HG03060 (cell line): ENCODE measurements around the gene NSMF.
"Not testable (repeated sequence)": the region's sequence is repeated elsewhere in the genome, so short reads cannot be mapped to it uniquely, and the experiment has no call there.

Source experiments
- ATAC-seq: cut with Tn5 transposase; IDR thresholded peaks from one replicate; pipeline ENCODE4 v1.9.1; 2021; ENCODE audit warnings: low read depth, moderate number of reproducible peaks; ENCODE audit not compliant: unreplicated experiment

Gene NSMF

GRCh38 chr9:137417161-137418021 is 41.7 kb downstream of the NSMF start:
- no peak for ATAC-seq

- no peak for ATAC-seq
These were observed 42.5 kb downstream of the NSMF start for GRCh38 chr9:137416563-137417151.

GRCh38 chr9:137416006-137416562 is 43.0 kb downstream of the NSMF start:
- ATAC-seq: no peak

DNA sequence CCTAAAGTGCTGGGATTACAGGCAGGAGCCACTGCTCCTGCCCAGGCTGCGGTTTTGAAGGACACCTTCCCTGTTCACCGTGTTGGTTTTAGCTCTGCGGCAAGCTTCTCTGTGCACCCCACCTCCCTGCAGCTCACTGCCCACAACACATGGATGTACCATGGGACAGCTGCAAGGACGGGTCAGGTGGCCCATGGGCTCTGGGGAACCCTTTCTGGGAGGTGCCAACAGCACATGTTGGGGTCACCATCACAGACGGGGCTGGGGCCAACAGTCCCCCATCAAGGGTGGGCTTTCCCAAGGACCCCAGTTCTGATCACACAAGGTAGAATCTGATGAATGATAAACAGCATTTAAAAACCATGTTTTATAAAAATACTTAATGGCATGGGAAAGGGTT is 43.7 kb downstream of the NSMF start:
- ATAC-seq: no peak

GRCh38 chr9:137412431-137412830 is 46.7 kb downstream of the NSMF start:
- no peak for ATAC-seq

GRCh38 chr9:137411645-137412380 is 47.3 kb downstream of the NSMF start:
- ATAC-seq: no peak

GRCh38 chr9:137411260-137411644 is 47.9 kb downstream of the NSMF start:
- no peak for ATAC-seq

GRCh38 chr9:137410891-137411249 is 48.3 kb downstream of the NSMF start:
- ATAC-seq: no peak

- ATAC-seq: not testable (repeated sequence)
These were observed 48.8 kb downstream of the NSMF start for GRCh38 chr9:137410236-137410890.

- ATAC-seq: no peak
These were observed 49.6 kb downstream of the NSMF start for GRCh38 chr9:137409515-137409914.

- ATAC-seq: no peak
These were observed 50.3 kb downstream of the NSMF start for GRCh38 chr9:137408651-137409405.

GRCh38 chr9:137407590-137408300 is 51.4 kb downstream of the NSMF start:
- no peak for ATAC-seq

- ATAC-seq: no peak
These were observed 52.1 kb downstream of the NSMF start for GRCh38 chr9:137406876-137407589.

DNA sequence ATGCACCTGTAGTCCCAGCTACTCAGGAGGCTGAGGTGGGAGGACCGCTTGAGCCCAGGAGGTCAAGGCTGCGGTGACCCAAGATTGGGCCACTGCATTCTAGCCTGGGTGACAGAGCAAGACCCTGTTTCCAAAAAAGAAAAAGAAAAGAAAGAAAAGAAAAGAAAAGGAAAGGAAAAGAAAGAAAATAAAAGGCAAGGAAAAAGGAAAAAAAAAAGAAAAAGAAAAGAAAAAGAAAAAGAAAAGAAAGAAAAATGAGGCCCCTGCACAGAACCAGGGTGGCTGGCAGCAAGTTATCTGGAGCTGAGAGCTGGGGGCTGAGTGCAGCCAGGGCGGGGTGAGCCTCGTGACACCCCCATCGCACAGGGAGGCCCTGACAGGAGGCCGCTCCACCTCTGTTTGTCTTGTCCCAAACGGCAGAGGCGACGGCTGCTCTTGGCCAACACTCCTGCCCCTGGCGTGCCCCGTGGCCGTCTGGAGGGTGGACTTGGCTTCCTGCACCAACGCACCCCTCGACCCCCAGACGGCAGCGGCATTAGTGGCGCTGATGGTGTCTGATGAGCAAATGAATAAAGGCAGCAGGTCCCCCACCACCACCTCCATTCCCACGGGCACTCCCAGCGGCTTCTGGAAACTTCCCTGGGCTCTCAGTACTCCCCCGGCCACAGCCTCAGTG is 52.9 kb downstream of the NSMF start:
- ATAC-seq: no peak

- no peak for ATAC-seq
These were observed 53.5 kb downstream of the NSMF start for GRCh38 chr9:137405677-137406081.

DNA sequence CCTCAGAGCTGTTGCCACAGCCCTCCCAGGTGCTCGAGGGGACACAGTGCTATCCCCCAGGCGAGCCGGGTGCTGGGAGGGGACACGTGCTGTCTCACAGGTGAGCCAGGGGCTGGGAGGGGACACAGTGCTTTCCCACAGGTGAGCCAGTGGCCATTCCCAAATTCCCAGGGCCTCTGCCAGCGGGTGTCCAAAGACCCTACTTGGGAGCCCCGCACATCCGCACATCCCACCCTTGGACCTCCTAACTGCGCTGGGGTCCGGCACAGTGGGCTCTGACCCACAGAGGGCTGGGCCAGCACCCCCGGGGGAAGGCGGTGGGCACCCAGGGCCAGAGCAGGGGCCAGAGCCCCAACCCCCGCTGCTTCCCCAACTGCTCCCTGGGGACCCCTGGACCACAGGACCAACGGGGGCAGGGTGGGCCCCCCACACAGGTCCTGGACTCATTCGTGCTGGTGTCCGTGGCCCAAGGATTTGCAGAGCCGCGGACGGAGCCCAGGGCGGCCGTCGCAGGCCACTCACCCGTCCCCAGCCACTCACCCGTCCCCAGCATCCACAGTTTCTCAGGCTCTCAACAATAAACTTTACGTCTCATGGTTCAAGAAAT is 54.1 kb downstream of the NSMF start:
- no peak for ATAC-seq

- no peak for ATAC-seq
These were observed 55.9 kb downstream of the NSMF start for GRCh38 chr9:137403269-137403668.

- no peak for ATAC-seq
These were observed 56.4 kb downstream of the NSMF start for GRCh38 chr9:137402746-137403145.
